Muscle of back (tissue), 11 donors: ENCODE data around the gene ZNF263. TPM values are rescaled to one million over a fixed set of nuclear protein-coding genes. Genes with fewer than 3 reads are reported as not detected.
"Not testable (repeated sequence)": the region's sequence is repeated elsewhere in the genome, so short reads cannot be mapped to it uniquely, and the experiment has no call there.

Experiments
- DNase-seq, 3 donors: peaks; one replicate each; pipeline versions ENCODE4 v3.0.0 to v3.0.0-alpha.2; 2013
- polyA plus RNA-seq, 10 donors: library from polyadenylated mRNA; unstranded; fragments of 120-200 nt; gene quantifications; one replicate each; pipeline ENCODE4 v1.2.1, GENCODE V29; 2013; ENCODE audit not compliant: insufficient read length in 10 of 10

Gene ZNF263
- polyA plus RNA-seq, 10 donors, result 22.9 to 34.2 (median 27.5) TPM

DNA sequence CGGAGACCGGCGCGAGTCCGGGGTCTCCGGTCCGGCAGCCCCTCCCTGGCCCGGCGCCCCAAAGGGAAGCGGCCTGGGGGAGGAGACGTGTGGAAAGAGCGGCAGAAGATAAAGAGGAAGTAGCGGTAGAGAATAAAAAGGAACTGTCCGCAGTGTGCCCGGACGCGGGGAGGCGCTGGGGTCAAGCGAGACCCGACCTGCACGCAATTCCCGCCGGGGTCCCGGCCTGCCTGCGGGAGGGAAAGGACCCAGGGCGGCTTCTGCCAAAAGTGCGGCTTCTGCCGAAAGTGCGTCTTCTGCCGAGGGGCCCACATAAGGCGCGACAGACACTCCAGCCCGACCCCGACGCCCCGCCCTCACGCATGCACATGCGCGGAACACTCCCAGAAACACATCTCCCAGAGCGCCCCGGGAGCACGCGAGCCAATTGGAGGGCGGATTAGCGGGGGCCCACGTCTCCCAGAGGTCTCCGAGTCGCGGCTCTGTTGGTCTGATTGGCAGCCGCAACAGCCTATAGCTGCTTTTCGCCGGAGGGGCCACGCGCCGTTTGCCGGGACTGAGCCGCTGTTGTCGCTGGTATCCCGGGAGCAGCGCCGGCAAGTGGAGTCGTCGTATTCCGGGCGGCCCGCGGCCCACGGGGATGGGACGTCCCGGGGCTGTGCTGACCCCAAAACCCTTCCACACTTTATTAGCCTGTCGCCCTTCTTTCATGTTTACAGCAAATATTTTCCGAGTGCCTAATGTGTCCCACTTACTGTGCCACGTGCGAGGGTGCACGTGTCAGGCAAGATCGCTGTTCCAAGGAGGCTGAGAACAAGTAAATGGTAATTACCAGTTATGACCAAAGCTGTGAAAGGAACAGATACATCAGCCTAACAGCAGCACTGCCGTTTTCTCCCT, 18.9 kb upstream of the ZNF263 start:
- DNase-seq, result peak; percentile 97 to 99 (median 99)

DNA sequence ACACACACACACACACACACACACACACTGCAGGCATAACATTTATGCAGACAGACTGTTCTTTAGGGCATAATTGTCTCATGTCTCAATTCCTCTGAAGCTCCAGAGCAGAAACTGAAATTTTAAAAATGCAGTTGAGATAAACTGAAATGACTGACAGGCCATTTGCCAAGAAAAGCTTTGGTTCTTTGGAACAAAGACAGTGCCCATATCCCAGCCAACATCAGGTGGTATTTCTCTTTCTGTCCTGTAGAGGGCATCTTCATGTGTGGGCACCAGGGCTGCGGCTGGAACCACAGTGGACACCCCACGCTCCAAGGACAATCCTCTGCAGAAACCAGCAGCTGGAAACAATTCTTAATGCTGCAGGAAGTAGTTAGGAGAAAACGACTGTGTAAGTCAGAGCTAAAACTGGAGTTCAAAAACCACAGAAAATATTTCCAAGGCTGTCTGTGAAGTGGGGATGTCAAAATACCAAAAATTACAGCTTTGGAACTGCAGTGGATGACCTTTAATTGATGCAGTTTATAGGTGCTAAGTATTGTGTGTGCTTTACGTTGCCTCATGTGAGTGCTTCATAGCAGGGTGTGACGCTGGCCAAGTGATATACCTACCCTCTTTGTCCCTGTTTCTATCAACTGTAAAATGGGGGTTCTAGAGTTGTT, 16.3 kb upstream of the ZNF263 start:
- DNase-seq, result peak; percentile 10 to 31 (median 11)

DNA sequence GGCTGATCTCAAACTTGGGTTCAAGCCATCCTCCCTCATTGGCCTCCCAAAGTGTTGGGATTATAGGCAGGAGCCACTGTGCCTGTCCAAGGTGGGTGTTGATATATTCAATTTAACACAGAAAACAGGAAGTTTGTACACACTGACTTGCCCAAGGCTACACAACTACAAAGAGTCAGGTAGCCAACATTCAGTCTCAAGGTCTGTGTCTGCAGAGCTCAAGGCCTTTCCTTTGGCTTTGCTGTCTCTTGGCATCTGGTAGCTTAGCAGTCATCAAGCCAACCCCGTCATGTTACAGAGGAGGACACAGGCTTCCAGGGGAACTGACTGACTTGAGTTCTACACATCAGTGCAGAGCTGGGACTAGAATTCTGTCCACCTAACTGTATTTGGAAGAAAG, 15.0 kb upstream of the ZNF263 start:
- DNase-seq, result no peak

DNA sequence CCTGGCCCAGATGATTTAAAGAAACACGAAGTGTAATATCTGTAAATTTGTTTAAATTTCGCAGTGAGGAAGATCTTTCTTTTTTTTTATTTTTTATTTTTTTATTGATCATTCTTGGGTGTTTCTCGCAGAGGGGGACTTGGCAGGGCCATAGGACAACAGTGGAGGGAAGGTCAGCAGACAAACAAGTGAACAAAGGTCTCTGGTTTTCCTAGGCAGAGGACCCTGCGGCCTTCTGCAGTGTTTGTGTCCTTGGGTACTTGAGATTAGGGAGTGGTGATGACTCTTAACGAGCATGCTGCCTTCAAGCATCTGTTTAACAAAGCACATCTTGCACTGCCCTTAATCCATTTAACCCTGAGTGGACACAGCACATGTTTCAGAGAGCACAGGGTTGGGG, 12.6 kb upstream of the ZNF263 start:
- not testable (repeated sequence) for DNase-seq

DNA sequence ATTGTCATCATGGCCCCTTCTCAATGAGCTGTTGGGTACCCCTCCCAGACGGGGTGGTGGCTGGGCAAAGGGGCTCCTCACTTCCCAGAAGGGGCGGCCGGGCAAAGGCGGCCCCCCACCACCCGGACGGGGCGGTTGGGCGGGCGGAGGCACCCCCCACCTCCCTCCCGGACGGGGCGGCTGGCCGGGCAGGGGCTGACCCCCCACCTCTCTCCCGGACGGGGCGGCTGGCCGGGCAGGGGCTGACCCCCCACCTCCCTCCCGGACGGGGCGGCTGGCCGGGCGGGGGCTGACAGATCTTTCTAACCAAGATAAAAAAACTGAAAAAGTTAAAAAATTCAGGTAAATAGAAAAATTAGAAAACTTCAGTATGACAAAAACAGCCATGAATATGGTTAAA, 12.0 kb upstream of the ZNF263 start:
- DNase-seq, result not testable (repeated sequence)

DNA sequence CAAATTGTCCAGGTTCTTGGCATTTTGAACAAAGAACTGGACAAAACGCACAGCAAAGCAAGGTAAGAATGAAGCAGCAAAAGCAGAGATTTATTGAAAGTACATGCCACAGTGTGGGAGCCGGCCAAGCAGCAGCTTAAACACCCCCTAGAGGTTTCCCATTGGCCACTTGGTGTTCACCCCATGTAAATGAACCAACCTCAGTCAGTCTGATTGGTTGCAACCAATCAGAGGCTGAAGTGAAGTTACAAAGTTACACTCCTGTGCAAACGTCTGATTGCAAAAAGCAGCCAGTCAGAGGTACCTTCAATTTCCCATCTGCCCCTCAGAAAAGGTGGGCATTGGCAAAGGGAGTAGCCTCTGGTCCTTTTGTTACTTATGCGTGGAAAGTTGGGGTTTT, 8.8 kb upstream of the ZNF263 start:
- no peak for DNase-seq

DNA sequence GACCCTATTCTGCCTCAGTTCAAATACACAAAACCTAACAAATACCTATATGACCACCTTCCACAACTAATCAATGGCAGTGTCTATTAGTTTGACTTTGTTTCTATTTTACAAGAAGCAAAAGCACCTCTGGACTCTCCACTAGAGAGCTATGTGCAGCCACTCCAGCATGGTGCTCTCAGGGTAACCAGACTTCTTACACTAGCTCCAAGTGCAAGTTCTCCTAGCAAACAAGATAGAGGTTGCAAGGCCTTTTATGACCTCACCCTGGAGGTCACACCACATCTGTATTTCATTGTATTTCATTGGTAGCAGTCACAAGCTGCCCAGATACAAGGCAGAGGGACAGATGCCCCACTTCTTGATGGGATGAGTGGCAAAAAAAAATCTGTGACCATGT, 8.3 kb upstream of the ZNF263 start:
- DNase-seq, result no peak

DNA sequence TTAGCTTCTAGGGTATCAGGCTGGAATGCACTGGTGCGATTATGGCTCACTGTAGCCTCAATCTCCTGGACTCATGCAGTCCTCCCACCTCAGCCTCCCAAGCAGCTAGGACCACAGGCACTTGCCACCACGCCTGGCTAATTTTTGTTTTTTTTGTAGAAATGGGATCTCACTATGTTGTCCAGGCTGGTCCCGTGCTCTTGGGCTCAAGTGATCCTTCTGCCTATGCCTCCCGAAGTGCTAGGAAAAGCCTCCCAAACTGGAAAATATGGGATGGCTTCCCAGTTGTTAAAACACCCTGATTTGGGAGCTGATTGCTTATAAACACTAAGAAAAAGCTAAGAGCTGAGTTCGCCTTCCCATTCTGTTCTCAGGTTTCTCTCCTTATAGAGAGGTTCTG, 6.6 kb upstream of the ZNF263 start:
- no peak for DNase-seq

DNA sequence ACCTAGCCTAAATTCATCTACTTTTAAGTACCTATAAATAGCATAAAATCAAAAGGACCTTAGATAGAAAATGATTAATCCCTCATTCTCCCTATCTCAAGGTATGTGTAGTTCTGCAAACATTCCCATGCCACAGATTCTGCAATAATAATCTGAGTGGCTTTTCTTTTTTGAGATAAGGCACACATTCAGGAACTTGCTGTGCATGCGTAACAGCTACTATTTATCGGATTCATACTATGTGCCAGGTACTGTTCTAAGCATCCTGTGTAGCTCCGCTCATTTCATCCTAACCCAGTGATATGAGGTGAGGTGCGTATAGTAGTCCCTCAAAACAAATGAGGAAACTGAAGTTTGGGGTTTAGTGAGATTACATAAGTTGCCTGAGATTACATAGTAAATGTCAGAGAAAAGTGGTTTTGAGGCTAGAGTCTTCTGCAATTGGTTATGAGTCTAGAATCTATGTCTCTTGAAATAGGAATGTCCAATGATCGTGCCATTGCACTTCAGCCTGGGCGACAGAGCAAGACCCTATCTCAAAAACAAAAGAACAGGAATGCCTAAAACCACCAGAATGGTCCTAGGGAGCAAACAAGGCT, 2.0 kb upstream of the ZNF263 start:
- no peak for DNase-seq

DNA sequence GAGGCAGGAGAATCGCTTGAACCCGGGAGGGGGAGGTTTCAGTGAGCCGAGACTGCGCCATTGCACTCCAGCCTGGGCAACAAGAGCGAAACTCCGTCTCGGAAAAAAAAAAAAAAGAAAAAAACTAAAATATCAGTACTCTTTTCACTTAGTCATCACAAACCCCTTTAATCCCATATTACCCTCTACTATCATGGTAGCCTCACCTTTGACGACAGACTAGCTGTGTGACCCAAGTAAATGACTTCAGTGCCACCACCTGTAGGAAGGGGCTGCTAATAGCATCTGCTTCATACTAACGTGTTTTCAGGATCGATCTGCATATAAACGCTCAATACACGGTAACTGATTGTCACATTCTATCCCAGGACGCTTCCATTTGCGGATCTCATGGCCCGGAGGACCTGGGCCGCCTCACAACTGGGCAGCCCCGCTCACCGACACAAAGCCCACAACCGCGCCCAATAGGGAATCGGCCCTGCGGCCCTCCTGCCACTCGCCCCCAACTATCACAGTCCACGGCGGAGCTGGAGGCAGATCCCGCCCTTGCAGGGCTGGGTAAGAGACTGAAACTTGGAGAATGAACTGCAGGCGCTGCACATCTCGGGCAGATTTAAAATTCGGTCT, 1.1 kb upstream of the ZNF263 start:
- no peak for DNase-seq

DNA sequence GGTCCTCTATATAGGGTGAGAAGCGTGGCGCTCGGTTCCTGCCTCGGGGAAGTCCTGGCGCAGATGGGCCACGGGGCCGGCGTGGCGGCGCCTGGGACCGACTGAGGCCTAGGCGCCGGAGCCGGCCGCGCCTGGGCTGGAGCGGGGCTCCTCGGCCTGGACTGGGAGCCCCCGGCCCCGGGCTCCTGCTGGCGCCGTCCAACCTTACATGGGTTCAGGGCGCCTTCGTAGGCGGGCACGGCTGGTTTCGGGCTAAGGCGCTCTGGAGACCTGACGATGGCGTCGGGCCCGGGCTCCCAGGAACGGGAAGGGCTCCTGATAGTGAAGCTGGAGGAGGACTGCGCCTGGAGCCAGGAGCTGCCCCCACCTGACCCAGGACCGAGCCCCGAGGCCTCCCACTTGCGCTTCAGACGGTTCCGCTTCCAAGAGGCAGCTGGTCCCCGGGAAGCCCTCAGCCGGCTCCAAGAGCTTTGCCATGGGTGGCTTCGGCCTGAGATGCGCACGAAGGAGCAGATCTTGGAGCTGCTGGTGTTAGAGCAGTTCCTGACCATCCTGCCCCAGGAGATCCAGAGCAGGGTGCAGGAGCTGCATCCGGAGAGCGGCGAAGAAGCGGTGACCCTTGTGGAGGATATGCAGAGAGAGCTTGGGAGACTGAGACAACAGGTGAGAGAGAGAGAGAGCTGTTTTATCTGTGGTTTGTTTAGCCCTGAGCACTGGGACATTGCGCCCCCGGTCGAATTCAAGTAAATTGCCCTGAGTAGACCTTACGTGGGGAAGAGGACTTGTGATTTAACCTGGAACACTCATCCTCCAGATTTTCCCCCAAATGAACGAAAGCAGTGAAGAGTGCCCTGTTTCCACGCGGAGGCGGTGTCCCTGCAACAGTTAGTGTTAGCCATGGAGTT, 504 bp downstream of the ZNF263 start:
- peak in 1 of 3 donors; percentile 23 for DNase-seq

DNA sequence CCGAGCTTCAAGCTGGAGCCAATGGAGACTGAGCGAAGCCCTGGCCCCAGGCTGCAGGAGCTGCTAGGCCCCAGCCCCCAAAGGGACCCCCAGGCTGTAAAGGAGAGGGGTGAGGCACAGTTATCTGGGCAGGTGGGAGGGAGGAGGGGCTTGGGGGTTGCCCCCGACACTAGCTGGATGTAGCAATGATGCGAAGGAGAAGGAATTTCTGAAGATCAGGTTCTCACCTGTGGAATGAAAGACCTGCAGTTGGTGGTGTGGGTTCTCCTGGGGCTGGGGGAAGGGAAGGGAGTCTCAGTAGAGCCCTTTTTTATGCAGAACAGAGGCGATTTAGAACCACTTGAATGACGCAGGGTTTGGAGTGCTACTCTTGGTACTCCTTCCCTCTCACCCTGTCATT, 1.8 kb downstream of the ZNF263 start:
- DNase-seq, result no peak

DNA sequence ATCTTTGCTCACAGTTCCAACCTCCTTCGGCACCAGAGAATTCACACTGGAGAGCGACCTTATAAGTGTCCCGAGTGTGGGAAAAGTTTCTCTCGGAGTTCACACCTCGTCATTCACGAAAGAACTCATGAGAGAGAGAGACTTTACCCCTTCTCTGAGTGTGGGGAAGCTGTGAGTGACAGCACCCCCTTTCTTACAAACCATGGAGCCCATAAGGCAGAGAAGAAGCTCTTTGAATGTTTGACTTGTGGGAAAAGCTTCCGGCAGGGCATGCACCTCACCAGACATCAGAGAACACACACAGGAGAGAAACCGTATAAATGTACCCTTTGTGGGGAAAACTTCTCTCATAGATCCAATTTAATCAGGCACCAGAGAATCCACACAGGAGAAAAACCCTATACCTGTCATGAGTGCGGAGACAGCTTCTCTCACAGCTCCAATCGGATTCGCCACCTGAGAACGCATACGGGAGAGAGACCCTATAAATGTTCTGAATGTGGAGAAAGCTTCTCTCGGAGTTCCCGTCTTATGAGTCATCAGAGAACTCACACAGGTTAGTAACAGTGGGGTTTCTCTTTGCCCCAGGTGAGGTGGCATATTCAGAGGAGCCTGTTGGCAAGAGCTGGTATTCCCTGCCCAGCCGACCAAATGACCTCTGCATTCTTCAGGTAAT, 6.8 kb downstream of the ZNF263 start:
- DNase-seq, result no peak

DNA sequence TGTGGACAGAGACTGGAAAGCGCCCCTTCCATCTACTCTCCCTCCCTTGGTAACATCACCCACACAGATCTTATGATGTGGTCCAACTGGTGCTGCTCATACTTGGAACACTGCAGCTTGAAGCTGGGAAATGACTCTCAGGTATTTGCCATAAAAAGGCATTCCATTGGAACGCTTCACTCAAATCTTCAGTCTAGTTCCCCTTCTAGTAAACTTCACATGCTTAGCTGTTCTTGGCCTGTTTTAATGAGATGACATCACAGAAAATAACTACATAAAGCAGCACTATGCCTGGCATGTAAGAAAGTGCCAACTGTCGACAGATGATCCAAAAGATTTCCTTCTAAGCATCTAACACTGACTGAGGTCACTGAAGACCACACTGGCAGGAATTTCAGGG, 9.3 kb downstream of the ZNF263 start:
- no peak for DNase-seq

DNA sequence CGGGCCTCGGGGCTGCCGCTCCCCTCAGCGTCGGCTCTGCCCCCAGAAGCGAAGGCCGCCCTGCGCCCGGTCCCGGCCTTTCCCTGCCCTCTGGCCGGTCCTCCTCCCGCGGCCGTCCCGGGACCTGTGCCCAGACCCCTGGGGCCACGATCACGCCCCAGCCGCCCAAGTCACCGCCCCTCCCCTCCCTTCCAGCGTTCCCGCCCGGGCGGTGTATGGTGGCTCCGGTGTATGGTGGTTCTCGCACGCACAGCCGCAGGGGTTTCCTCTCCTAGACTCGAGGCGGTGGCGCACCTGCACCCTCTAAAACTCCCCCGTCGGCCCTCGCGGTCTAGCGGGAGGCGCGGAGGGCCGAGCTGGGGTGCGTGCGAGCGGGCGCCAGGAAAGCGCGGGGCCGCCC, 11.9 kb downstream of the ZNF263 start:
- DNase-seq, result no peak

DNA sequence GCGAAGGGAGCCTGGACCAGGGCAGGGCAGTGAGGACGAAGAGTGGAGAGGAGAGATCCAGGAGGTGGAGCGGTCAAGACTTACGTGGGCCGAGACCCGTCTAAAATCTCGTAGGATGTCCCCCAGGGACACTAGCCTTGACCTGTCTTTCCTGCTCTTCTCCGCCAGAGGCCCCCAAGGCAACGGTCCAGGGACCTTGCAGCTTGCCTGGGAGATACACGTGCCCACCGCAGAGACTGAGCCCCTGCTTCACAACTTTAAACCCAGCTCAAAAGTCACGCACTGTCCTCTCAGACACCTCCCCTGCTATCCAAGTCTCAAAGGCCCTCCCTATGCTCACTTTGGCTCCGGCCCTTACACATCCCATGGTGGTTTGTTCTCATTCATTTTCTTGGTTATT, 12.5 kb downstream of the ZNF263 start:
- no peak for DNase-seq

DNA sequence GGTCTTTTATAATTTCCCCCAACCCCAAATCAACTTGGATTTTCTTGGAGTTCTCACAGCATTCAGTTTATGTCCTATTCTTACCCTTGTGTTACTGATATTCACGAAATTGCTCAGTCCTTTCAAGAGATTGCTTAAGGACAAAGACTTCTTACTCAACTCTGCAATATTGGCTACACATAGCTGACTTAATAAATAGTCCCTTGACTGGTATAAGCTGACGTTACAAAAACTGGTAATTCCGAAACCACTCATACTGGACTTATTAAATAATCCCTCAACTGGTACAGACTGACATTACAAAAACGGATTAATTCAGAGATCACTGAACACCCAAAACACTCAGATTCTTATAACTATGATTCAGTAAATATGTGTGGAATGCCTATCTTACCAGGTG, 21.1 kb downstream of the ZNF263 start:
- no peak for DNase-seq

DNA sequence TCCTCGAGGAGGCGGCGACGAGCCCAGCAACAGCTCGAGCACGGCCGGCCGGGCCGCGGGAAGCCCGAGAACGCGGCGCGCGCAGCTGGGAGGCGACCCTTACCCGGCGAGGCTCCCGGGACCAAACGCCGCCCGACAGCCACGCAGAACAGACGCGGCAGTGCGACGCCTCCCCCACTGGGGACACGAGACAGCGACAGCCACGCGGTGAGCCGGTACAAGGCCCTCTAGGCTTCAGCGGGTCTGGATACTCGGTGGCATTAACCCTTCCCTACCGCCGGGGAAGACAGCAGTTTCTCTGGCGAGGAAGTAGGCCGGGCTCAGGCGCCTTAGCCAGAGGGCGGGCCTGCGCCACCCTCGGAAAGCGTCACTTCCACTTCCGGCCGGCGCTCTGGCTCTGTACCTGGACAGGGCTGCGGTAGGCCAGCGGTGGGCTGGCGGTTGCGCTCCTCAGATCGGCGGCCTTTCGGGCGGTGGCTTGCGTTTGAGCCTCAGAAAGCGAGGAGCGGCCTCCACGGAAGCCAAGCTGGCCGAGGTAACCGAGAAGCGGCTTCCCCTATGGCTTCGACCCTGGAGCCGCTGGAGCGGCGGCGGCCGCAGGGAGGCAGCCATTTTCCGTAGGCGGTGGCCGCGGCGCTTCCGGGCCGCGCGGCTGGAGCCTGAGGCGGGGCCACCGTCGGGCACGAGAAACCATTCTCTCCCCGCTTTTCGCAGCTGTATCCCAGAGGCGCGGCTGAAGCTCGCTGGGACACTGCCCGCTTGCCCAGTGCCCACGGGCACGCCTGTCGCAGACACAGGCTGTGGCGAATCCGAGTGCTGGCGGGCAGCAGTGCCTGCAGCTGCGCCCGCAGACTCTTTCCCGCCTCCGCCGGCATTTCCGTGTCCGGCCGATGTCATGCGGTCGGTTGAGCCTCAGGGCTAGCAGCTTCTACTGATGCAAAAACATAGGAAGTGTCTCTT, 22.1 kb downstream of the ZNF263 start, which contains the start of the genes TIGD7 and ZNF75A:
Gene TIGD7 (minus strand): TSS at position 322 of the 960 bp plus-strand sequence. CDS start 4,816 bp downstream, outside the sequence.
Gene ZNF75A (plus strand): TSS at position 389 of the 960 bp plus-strand sequence. CDS start 2,932 bp downstream, outside the sequence.
- peak; percentile 91 to 98 (median 92) for DNase-seq

DNA sequence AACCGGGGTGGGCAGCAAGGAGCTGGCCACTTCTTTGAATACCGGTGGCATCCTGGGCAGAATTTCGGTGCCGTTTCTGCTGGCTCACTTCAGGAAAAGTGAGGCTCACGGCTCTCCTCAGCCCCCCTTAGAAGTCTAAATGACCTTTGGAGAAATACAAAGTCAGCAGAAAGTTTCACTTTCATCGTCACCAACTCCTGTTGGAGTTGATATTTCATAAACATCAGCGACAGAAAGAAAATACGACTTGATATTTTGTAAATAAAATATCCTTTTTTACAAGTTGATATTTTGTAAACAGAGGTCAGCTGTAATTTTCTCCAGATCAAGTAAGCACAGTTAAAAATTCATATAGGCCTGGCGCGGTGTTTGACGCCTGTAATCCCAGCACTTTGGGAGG, 22.8 kb downstream of the ZNF263 start:
- DNase-seq, result no peak
